ENCODE data around the gene PLPP6.

GRCh38 chr9:4684820-4685219 lies 22.7 kb downstream of the PLPP6 start:
- TF ChIP-seq CTCF (IDR thresholded peaks at IDR 0.05): no peak
- TF ChIP-seq EP300 (IDR thresholded peaks at IDR 0.05): no peak
- no peak for TF ChIP-seq POLR2A (IDR thresholded peaks at IDR 0.05)
